A549 (cell line): ENCODE data around the gene APCDD1L. TPM values are rescaled to one million over a fixed set of nuclear protein-coding genes. Genes with fewer than 3 reads are reported as not detected.

Source experiments
- ATAC-seq, 2 experiments: fragments of 200-7000 bp in 1 of 2; fragments of >200 bp in 1 of 2; cut with Nextera tagmentation in 1 of 2; cut with Tn5 transposase in 1 of 2; 3 replicates each; pipeline versions ENCODE4 v1.8.0 to v1.9.1; 2018 to 2020; ENCODE audit warnings: mild to moderate bottlenecking in 1 of 2, moderate library complexity in 1 of 2
- CTCF ChIA-PET: fragments of 300-600 bp; sonication (Branson Sonifier 250); formaldehyde crosslinking; extraction: SDS; loops from one replicate; lab custom pipeline; 2021; ENCODE audit warnings: antibody characterized with exemption, inconsistent platforms; lab: Yijun Ruan, JAX
- POLR2A ChIA-PET: fragments of 350-600 bp; formaldehyde crosslinking; extraction: SDS; loops from one replicate; lab custom pipeline; 2021; ENCODE audit warnings: antibody characterized with exemption, inconsistent platforms; lab: Yijun Ruan, JAX
- DNase-seq, 2 experiments: peaks; one replicate each; pipeline versions ENCODE4 v3.0.0 to v3.0.0-alpha.2; 2011 to 2016; ENCODE audit warnings: low read depth in 1 of 2, low spot score in 1 of 2
- FAIRE-seq: peaks from 2 replicates; lab custom pipeline; 2011; peaks lifted over from hg19 to GRCh38; lab: Jason Lieb, UNC
- H3K27ac ChIP-seq, 2 experiments: fragments of >200 bp; sonication (Bioruptor Twin); formaldehyde crosslinking; 3 replicates each; pipeline ENCODE4 v1.5.1; 2016 to 2017
- H3K4me1 ChIP-seq: fragments of >200 bp; sonication (Bioruptor Twin); formaldehyde crosslinking; 3 replicates; pipeline ENCODE4 v1.6.1; 2016
- H3K4me2 ChIP-seq: fragments of >200 bp; sonication (Bioruptor Twin); formaldehyde crosslinking; 3 replicates; pipeline ENCODE4 v1.6.1; 2016
- H3K4me3 ChIP-seq: fragments of >200 bp; sonication (Bioruptor Twin); formaldehyde crosslinking; 3 replicates; pipeline ENCODE4 v1.5.1; 2016
- H3K9me3 ChIP-seq: fragments of >200 bp; sonication (Bioruptor Twin); formaldehyde crosslinking; 3 replicates; pipeline ENCODE4 v1.6.1; 2016
- CBX2 ChIP-seq: fragments of 200-600 bp; sonication (generic); IDR thresholded peaks from 2 replicates; pipeline ENCODE4 v1.6.1; 2016; ENCODE audit warnings: low read depth, mild to moderate bottlenecking, borderline replicate concordance
- CEBPB ChIP-seq, 2 experiments: fragments of >200 bp in 1 of 2; sonication (Bioruptor Twin) in 1 of 2; formaldehyde crosslinking in 1 of 2; IDR thresholded peaks; 2 replicates each; pipeline ENCODE4 v1.6.1; 2012 to 2016
- CHD2 ChIP-seq: fragments of 150-350 bp; IDR thresholded peaks from 2 replicates; pipeline ENCODE4 v1.6.1; 2014; ENCODE audit warnings: low read length; ENCODE audit not compliant: partially characterized antibody
- CHD4 ChIP-seq: fragments of 200-600 bp; sonication (generic); IDR thresholded peaks from 2 replicates; pipeline ENCODE4 v1.6.1; 2016; ENCODE audit warnings: antibody characterized with exemption, mild to moderate bottlenecking, borderline replicate concordance
- EHMT2 ChIP-seq: fragments of 200-600 bp; sonication (generic); IDR thresholded peaks from 2 replicates; pipeline ENCODE4 v1.6.1; 2016; ENCODE audit warnings: antibody characterized with exemption, low read depth, mild to moderate bottlenecking, moderate library complexity
- HOXA7 ChIP-seq: fragments of 250-450 bp; sonication (Bioruptor Pico); IDR thresholded peaks from 2 replicates; pipeline ENCODE4 v1.5.0; 2020; ENCODE audit warnings: mild to moderate bottlenecking, moderate library complexity
- JUNB ChIP-seq: fragments of >200 bp; sonication (Bioruptor Twin); formaldehyde crosslinking; IDR thresholded peaks from 2 replicates; pipeline ENCODE4 v1.6.1; 2016
- KDM1A ChIP-seq: fragments of 200-600 bp; sonication (generic); IDR thresholded peaks from 2 replicates; pipeline ENCODE4 v1.6.1; 2016; ENCODE audit warnings: low read depth, mild to moderate bottlenecking
- KDM5A ChIP-seq: fragments of 200-600 bp; sonication (generic); IDR thresholded peaks from 2 replicates; pipeline ENCODE4 v1.6.1; 2016; ENCODE audit warnings: antibody characterized with exemption, mild to moderate bottlenecking
- MAZ ChIP-seq: fragments of 150-350 bp; IDR thresholded peaks from 2 replicates; pipeline ENCODE4 v1.6.1; 2014; ENCODE audit warnings: antibody characterized with exemption, low read depth, low read length, borderline replicate concordance
- POLR2AphosphoS2 ChIP-seq: conservative IDR thresholded peaks from 2 replicates; pipeline ENCODE4 v1.6.1; 2012; ENCODE audit warnings: low read length, improper control_type of control experiment, inconsistent platforms
- RAD21 ChIP-seq, 2 experiments: fragments of >200 bp in 1 of 2; sonication (Bioruptor Twin) in 1 of 2; formaldehyde crosslinking in 1 of 2; IDR thresholded peaks in 1 of 2; conservative IDR thresholded peaks in 1 of 2; 2 replicates in 1 of 2; 3 replicates in 1 of 2; pipeline ENCODE4 v1.6.1; 2012 to 2018; ENCODE audit warnings: inconsistent platforms in 1 of 2
- RNF2 ChIP-seq: fragments of 200-600 bp; sonication (generic); IDR thresholded peaks from 2 replicates; pipeline ENCODE4 v1.6.1; 2016; ENCODE audit warnings: low read depth, mild to moderate bottlenecking, antibody characterized with exemption, moderate library complexity, borderline replicate concordance
- SMC3 ChIP-seq: fragments of >200 bp; sonication (Bioruptor Twin); formaldehyde crosslinking; IDR thresholded peaks from 3 replicates; pipeline ENCODE4 v1.6.1; 2018; ENCODE audit warnings: inconsistent platforms
- ZNF302 ChIP-seq: fragments of 250-450 bp; sonication (Bioruptor Pico); IDR thresholded peaks from 2 replicates; pipeline ENCODE4 v1.9.0; 2021; ENCODE audit warnings: inconsistent platforms, mild to moderate bottlenecking, moderate library complexity
- WGBS: methylation state at CpG from one replicate; pipeline ENCODE4 v1.1.6; 2017; ENCODE audit errors: missing lambda C conversion rate; 5-methylcytosine and 5-hydroxymethylcytosine counted together
- polyA plus RNA-seq, 4 experiments: library from polyadenylated mRNA; depleted of rRNA in 3 of 4; stranded (reverse); fragments of >200 nt; fragmentation: RNase III in 1 of 4; extraction: RNeasy Plus Mini Kit Qiagen cat#74134 plus additional on column Dnase treatment in 1 of 4; gene quantifications; 2 replicates in 3 of 4; 3 replicates in 1 of 4; pipeline ENCODE4 v1.2.3, GENCODE V29; 2011 to 2017
- TF ChIP-seq, protein P1 (sequence below): fragments of 200-600 bp; sonication (generic); IDR thresholded peaks from 2 replicates; pipeline ENCODE4 v1.6.1; 2016; ENCODE audit warnings: antibody characterized with exemption, mild to moderate bottlenecking, moderate library complexity
- TF ChIP-seq, protein P2 (sequence below): fragments of >200 bp; sonication (Bioruptor Twin); formaldehyde crosslinking; IDR thresholded peaks from 3 replicates; pipeline ENCODE4 v1.6.1; 2016

The APCDD1L gene
- polyA plus RNA-seq, 2 of the 4 experiments (the other 2 are of a cell fraction), result not detected

DNA sequence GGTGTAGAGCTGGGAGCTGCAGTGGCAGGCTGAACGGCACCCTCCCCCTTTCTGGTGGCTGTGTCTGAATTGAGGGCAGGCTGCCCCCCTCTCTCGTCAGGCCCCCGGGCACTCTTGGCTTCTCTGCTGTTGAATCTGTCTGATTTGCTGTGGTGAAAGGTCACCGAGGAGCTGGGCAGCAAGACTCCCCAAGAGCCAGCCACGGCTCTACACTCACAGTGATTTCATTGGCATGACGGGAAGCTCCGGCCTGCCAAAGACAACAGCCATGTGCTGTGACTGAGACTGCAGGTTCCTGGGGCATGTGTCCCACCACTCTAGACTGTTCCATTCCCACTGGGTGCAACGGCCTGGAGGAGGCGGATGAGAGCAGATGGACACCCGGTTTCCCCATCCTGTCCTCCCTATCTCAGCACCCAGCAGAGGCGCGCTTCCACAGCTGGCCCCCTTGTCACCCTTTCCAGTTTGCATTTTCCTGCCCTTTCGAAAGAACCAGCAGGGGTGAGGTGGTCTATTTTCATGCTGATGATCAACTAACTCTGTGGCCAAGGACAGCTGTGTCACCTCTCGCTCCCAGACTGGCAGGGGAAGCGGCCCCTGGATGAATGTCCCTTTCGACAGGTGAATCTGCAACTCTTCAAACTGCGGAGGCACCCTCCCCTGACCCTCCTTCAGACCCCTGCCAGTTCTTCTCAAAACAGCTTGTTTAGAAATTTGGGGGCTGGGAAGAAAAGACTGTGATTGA is 2.2 kb downstream of the APCDD1L start:
- no peak overlapping the region for H3K4me2 ChIP-seq
- ATAC-seq (no peak), FAIRE-seq (no peak), DNase-seq (no peak)
- no peak overlapping the region for H3K27ac ChIP-seq
- 59% methylated on average over 17 of the region's 17 CpGs for WGBS
- no peaks in the 10 kb centered on the region for H3K9me3 ChIP-seq
- no peak overlapping the region for H3K4me3 ChIP-seq
- POLR2A ChIA-PET, result no interaction called here
- CTCF ChIA-PET, result interaction anchor here (0.5 to 1.5 kb wide), 6 partner anchors 10 to 947 kb away, joined by 3 to 6 read pairs (median 3); partner anchors contain the start of gene ATP5F1E
- H3K4me1 ChIP-seq, result no peaks in the 10 kb centered on the region
- TF ChIP-seq, protein P1, sequence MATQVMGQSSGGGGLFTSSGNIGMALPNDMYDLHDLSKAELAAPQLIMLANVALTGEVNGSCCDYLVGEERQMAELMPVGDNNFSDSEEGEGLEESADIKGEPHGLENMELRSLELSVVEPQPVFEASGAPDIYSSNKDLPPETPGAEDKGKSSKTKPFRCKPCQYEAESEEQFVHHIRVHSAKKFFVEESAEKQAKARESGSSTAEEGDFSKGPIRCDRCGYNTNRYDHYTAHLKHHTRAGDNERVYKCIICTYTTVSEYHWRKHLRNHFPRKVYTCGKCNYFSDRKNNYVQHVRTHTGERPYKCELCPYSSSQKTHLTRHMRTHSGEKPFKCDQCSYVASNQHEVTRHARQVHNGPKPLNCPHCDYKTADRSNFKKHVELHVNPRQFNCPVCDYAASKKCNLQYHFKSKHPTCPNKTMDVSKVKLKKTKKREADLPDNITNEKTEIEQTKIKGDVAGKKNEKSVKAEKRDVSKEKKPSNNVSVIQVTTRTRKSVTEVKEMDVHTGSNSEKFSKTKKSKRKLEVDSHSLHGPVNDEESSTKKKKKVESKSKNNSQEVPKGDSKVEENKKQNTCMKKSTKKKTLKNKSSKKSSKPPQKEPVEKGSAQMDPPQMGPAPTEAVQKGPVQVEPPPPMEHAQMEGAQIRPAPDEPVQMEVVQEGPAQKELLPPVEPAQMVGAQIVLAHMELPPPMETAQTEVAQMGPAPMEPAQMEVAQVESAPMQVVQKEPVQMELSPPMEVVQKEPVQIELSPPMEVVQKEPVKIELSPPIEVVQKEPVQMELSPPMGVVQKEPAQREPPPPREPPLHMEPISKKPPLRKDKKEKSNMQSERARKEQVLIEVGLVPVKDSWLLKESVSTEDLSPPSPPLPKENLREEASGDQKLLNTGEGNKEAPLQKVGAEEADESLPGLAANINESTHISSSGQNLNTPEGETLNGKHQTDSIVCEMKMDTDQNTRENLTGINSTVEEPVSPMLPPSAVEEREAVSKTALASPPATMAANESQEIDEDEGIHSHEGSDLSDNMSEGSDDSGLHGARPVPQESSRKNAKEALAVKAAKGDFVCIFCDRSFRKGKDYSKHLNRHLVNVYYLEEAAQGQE, result no peak
- no peak for TF ChIP-seq CBX2
- no peak for TF ChIP-seq CEBPB (IDR thresholded peaks at IDR 0.05)
- no peak for TF ChIP-seq POLR2AphosphoS2

DNA sequence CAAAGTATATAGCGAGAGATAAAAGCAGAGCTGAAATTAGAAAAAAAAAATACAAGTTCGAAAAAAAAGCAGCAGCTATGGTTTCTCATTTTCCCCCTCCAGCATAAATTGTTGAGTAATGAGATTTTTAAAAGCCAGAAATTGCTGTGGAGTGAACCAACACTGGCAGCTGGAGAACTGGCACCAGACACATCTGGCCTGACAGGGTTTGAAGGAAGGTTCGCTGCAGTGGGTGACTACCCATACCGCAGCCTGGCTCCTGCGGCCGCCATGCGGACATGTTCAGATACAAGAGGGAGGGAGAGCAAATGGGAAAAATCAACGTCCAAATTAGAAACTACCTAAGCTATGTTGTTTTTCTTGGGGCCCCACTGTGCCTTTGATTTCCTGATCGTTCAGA is 3.3 kb downstream of the APCDD1L start:
- DNase-seq (no peak), ATAC-seq (no peak), FAIRE-seq (no peak)
- Histone ChIP-seq H3K4me1 (no peaks in the 10 kb centered on the region), H3K4me2 (no peak overlapping the region), H3K27ac (no peak overlapping the region), H3K9me3 (peaks cover 6% of the 10 kb centered on the region; the same call in 2 of the 3 replicates), H3K4me3 (no peak overlapping the region)
- ChIA-PET POLR2A (no interaction called here), CTCF (interaction anchor here (1.4 kb wide), 2 partner anchors 13 to 302 kb away, joined by 4 to 5 read pairs; no protein-coding TSS in a partner anchor)
- WGBS, result 65% methylated on average over 9 of the region's 9 CpGs
- TF ChIP-seq RNF2 (no peak), ZNF302 (CRISPR knock-in tag) (no peak), CHD2 (no peak), CEBPB (IDR thresholded peaks at IDR 0.05) (no peak), EHMT2 (no peak), JUNB (no peak), KDM1A (no peak), KDM5A (no peak), CHD4 (no peak), HOXA7 (CRISPR knock-in tag) (no peak), SMC3 (no peak), RAD21 (conservative IDR thresholded peaks at IDR 0.05 in 1 of 2, IDR thresholded peaks at IDR 0.05 in 1 of 2) (no peak), MAZ (no peak)
- TF ChIP-seq, protein P1, result no peak
- TF ChIP-seq, protein P2, sequence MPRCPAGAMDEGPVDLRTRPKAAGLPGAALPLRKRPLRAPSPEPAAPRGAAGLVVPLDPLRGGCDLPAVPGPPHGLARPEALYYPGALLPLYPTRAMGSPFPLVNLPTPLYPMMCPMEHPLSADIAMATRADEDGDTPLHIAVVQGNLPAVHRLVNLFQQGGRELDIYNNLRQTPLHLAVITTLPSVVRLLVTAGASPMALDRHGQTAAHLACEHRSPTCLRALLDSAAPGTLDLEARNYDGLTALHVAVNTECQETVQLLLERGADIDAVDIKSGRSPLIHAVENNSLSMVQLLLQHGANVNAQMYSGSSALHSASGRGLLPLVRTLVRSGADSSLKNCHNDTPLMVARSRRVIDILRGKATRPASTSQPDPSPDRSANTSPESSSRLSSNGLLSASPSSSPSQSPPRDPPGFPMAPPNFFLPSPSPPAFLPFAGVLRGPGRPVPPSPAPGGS, result no peak
